HUES48 (cell line): ENCODE results near the gene SGPP2.
A peak's percentile ranks its signal among the peaks of the same experiment; 100 is the strongest.

Experiments
- H3K27ac ChIP-seq: one replicate; pipeline ENCODE4 v1.7.0; 2013; ENCODE audit warnings: low read depth, low read length, inconsistent platforms
- H3K27me3 ChIP-seq: 2 replicates; pipeline ENCODE4 v1.6.1; 2013; ENCODE audit warnings: mild to moderate bottlenecking, low read length; ENCODE audit not compliant: control insufficient read depth, insufficient read depth
- H3K36me3 ChIP-seq: 2 replicates; pipeline ENCODE4 v1.6.1; 2013; ENCODE audit warnings: low read length; ENCODE audit not compliant: control insufficient read depth, insufficient read depth
- H3K4me1 ChIP-seq: 2 replicates; pipeline ENCODE4 v1.6.1; 2013; ENCODE audit warnings: mild to moderate bottlenecking, low read length; ENCODE audit not compliant: control insufficient read depth, insufficient read depth
- H3K4me3 ChIP-seq: 2 replicates; pipeline ENCODE4 v1.5.1; 2013; ENCODE audit warnings: mild to moderate bottlenecking, low read depth, low read length
- H3K9ac ChIP-seq: 2 replicates; pipeline ENCODE4 v1.6.1; 2013; ENCODE audit warnings: mild to moderate bottlenecking, low read depth, low read length, moderate library complexity
- H3K9me3 ChIP-seq: 2 replicates; pipeline ENCODE4 v1.6.1; 2013; ENCODE audit warnings: low read length; ENCODE audit not compliant: control insufficient read depth, insufficient read depth

The SGPP2 gene, protein sequence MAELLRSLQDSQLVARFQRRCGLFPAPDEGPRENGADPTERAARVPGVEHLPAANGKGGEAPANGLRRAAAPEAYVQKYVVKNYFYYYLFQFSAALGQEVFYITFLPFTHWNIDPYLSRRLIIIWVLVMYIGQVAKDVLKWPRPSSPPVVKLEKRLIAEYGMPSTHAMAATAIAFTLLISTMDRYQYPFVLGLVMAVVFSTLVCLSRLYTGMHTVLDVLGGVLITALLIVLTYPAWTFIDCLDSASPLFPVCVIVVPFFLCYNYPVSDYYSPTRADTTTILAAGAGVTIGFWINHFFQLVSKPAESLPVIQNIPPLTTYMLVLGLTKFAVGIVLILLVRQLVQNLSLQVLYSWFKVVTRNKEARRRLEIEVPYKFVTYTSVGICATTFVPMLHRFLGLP

DNA sequence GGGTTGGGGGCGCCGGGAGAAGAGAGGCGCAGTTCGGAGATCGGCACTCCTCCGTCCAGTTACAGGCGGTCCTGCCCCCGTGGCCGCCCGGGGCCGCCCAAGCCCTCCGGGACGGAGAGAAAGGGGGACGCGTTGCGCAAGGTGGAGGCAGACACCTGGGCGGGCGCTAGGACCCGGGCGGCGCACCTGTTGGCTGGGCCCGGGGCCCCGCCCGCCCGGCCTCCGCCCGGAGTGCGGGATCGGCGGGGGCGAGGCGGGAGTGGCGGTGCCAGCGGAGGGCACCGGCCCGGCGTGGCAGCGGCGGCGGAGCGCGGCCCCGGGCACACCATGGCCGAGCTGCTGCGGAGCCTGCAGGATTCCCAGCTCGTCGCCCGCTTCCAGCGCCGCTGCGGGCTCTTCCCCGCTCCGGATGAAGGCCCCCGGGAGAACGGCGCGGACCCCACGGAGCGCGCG is at the start of gene SGPP2:
TSS of gene SGPP2 (plus strand) at position 268 of the 453 bp plus-strand sequence. CDS start at position 328, 60 bp downstream.
- Histone ChIP-seq H3K27ac (no peak within 1 kb of the TSS), H3K9ac (no peak within 1 kb of the TSS), H3K36me3 (no peaks in the 10 kb centered on the region), H3K4me3 (peak within 1 kb of the TSS; percentile 61), H3K27me3 (peaks cover 89% of the 10 kb centered on the region), H3K9me3 (no peaks in the 10 kb centered on the region), H3K4me1 (peaks cover 10% of the 10 kb centered on the region; the same call in 1 of the 2 replicates)

DNA sequence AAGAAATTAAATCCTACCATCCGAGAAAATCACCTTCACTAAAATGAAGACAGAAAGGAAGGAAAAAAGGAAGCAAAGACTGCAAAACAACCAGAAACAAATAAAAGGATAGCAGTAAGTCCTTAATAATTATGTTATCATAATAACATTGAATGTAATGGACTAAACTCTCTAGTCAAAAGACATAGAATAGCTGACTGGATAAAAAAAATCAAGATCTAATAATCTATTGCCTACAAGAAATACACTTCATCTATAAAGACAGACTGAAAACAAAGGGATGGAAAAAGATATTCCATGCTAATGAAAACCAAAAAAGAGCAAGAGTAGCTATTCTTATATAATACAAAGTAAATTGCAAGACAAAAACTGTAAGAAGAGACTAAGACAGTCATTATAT is 48.5 kb upstream of the SGPP2 start:
- H3K27ac ChIP-seq, result no peak overlapping the region
- no peak overlapping the region for H3K4me3 ChIP-seq
- no peaks in the 10 kb centered on the region for H3K4me1 ChIP-seq
- H3K9me3 ChIP-seq, result no peaks in the 10 kb centered on the region
- H3K36me3 ChIP-seq, result no peaks in the 10 kb centered on the region
- no peaks in the 10 kb centered on the region for H3K27me3 ChIP-seq
- no peak overlapping the region for H3K9ac ChIP-seq

DNA sequence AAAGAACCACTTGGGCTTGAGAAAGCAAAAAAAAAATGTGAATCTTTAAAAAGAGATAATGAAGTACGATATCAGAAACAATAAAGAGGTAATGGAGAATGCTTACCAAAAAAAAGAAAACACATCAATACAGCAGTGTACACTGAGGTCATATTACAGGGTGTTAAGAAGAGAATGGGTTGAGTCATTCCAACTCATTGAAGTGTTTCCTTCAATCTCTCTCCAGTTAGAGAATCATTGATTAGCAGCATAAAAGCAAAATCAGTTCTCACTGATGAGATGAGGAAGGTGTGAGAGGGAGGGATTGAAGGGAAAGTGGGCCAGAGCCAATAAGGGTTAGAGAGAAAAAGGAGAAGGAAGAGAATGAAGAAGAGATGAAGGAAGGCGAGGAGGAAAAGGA is 43.9 kb upstream of the SGPP2 start:
- no peak overlapping the region for H3K4me3 ChIP-seq
- H3K9ac ChIP-seq, result no peak overlapping the region
- no peak overlapping the region for H3K27ac ChIP-seq
- H3K4me1 ChIP-seq, result peaks cover 4% of the 10 kb centered on the region; the same call in 1 of the 2 replicates
- H3K36me3 ChIP-seq, result no peaks in the 10 kb centered on the region
- H3K27me3 ChIP-seq, result no peaks in the 10 kb centered on the region
- H3K9me3 ChIP-seq, result no peaks in the 10 kb centered on the region

DNA sequence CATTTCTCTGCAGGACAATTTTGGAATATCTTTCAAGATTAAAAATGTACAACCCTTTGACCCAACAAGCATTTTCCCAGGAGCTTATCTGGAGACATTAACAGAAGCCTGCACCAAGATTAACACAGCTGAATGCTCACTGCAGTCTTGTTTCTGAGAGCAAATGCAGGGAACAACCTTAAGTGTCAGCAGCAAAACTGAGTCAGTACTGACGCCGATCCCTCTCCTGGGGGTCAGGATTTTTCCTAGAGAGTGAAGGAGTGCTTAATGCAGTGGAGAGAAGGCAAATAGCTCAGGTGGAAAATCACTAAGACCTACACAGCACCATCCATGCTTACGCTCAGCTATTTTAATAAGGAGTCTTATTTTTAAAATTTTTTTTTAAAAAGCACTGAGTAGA is 42.8 kb upstream of the SGPP2 start:
- Histone ChIP-seq H3K27ac (no peak overlapping the region), H3K27me3 (no peaks in the 10 kb centered on the region), H3K9me3 (no peaks in the 10 kb centered on the region), H3K4me3 (no peak overlapping the region), H3K4me1 (peaks cover 4% of the 10 kb centered on the region; the same call in 1 of the 2 replicates), H3K36me3 (no peaks in the 10 kb centered on the region), H3K9ac (no peak overlapping the region)

DNA sequence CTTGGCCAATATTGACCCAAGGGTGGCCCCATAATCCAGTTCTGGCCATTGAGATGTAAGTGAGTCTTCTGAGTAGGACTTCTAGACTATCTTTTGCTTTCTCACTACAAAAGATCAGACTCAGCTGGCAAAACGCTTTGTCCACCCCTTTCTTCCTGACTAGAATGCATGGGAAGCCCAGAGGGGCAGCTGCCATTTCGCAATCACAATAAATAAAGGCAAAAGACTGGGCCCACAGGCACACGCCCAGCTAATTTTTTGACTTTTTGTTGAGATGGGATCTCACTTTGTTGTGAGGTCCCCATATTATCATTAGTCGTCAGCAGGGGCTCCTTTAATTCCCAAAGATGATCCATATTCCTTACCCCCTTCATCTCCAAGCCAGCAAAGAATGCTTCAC is 41.1 kb upstream of the SGPP2 start:
- no peak overlapping the region for H3K27ac ChIP-seq
- H3K4me3 ChIP-seq, result no peak overlapping the region
- H3K27me3 ChIP-seq, result no peaks in the 10 kb centered on the region
- no peaks in the 10 kb centered on the region for H3K9me3 ChIP-seq
- H3K4me1 ChIP-seq, result peaks cover 4% of the 10 kb centered on the region; the same call in 1 of the 2 replicates
- H3K9ac ChIP-seq, result no peak overlapping the region
- H3K36me3 ChIP-seq, result no peaks in the 10 kb centered on the region

DNA sequence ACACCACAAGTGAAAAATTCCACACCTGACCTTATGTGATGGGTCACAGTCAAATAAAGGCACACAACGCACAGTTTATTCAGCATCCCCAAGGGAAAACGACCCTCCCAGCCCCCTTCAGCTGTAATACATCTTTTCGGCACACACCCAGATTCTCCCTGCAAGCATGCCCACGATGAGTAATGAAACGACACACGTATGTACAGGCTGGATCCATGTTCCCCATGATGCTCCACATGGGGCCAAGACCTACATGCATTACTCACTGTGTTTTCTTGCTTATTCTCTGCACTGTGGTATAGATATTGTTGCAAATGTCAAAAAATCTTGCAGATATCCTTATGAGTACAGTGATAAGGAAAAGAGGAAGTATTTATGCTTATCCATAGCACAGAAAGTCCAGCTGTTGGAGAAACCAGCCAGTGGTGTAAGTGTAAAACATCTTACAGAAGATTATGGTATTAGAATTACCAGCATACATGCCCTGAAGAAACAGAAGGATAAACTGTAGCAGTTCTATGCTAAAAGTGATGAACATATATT is 32.5 kb upstream of the SGPP2 start:
- no peaks in the 10 kb centered on the region for H3K27me3 ChIP-seq
- H3K4me3 ChIP-seq, result no peak overlapping the region
- H3K4me1 ChIP-seq, result peaks cover 20% of the 10 kb centered on the region
- H3K27ac ChIP-seq, result no peak overlapping the region
- no peaks in the 10 kb centered on the region for H3K36me3 ChIP-seq
- H3K9ac ChIP-seq, result no peak overlapping the region
- H3K9me3 ChIP-seq, result no peaks in the 10 kb centered on the region

DNA sequence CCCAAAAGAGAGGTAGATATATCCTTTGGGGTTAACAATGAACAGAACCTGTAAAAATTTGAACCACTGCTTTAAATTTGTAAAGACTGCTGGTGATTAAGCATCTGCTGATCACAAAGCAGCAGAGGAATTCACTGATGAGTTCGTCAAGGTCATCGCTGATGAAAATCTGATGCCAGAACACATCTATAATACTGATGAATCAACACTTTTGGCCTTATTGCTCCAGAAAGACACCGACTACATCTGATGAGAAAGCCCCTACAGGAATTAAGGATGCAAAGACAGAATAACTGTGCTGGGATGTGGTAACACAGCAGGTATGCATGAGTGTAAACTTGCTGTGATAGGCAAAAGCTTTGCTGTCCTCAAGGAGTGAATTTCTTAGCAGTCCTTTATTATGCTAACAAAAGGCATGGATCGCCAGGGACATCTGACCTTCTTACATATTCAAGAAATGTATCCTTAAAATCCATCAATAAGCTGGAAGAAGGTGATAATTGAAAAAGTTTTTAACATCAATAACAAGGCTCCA is 30.5 kb upstream of the SGPP2 start:
- peaks cover 20% of the 10 kb centered on the region for H3K4me1 ChIP-seq
- H3K9me3 ChIP-seq, result no peaks in the 10 kb centered on the region

DNA sequence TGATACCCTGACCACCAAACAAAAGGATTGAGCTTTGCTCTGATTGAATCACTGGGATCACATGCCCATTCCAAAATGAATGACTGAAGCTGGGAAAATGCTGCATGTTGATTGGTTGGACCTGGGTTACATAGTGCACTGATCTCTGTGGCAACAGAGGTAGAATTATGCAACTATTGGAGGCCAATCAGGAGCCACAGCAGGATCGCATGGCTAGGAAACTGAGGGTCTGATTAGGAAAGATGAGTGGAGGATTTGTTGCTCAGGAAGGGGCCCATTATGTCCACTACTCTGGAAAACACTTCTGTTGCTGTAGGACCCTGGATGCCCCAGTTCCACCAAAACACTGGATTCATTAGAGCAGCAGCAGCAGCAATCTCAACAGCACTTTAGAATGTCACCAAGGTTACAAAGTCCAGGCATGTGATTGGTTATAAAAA is 25.9 kb upstream of the SGPP2 start:
- H3K4me3 ChIP-seq, result no peak overlapping the region
- no peak overlapping the region for H3K27ac ChIP-seq
- H3K9me3 ChIP-seq, result no peaks in the 10 kb centered on the region

More for the DNA sequence above, 30.5 kb upstream of the SGPP2 start:
- H3K27ac ChIP-seq, result peak overlapping the region; percentile 50
- no peaks in the 10 kb centered on the region for H3K27me3 ChIP-seq
- H3K36me3 ChIP-seq, result no peaks in the 10 kb centered on the region
- H3K9ac ChIP-seq, result no peak overlapping the region
- H3K4me3 ChIP-seq, result no peak overlapping the region

DNA sequence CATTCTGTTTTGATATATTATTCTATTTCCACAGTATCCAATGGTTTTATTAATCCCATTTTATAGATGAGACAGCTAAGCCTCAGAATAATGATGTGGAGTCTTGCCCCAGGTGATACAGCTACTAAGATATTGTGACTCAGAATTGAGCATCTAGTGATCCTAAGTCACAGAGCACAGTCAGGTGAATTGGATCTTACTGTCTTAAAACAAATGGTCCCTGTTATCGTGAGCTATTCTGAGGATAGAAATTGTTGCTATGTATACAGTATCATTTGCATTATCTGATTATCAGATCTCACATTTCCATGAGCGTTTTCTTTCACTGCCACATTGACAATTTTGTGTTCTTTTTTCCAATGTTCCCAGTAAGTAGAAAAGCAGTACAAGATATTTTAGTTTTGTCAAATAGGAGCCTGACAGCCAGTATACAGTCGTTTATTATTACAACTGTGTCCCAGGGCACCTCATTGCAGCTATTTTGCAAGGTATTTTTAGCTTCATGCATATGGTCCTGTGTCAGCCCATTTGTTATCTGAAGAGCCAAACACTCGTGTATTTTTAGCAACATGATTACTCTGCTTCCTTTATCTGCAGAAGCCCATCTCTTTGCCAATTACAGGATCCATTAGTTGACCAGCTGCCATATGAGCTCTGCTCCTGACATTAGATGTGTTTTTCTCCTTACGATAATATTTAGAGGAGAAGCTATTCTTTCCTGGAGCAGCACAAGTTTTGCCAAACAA is 25.1 kb upstream of the SGPP2 start:
- Histone ChIP-seq H3K27ac (no peak overlapping the region), H3K36me3 (no peaks in the 10 kb centered on the region), H3K4me3 (no peak overlapping the region), H3K9me3 (no peaks in the 10 kb centered on the region), H3K4me1 (peaks cover 4% of the 10 kb centered on the region), H3K9ac (no peak overlapping the region), H3K27me3 (no peaks in the 10 kb centered on the region)

More for the DNA sequence above, 25.9 kb upstream of the SGPP2 start:
- Histone ChIP-seq H3K9ac (no peak overlapping the region), H3K27me3 (no peaks in the 10 kb centered on the region), H3K4me1 (peaks cover 10% of the 10 kb centered on the region), H3K36me3 (no peaks in the 10 kb centered on the region)

DNA sequence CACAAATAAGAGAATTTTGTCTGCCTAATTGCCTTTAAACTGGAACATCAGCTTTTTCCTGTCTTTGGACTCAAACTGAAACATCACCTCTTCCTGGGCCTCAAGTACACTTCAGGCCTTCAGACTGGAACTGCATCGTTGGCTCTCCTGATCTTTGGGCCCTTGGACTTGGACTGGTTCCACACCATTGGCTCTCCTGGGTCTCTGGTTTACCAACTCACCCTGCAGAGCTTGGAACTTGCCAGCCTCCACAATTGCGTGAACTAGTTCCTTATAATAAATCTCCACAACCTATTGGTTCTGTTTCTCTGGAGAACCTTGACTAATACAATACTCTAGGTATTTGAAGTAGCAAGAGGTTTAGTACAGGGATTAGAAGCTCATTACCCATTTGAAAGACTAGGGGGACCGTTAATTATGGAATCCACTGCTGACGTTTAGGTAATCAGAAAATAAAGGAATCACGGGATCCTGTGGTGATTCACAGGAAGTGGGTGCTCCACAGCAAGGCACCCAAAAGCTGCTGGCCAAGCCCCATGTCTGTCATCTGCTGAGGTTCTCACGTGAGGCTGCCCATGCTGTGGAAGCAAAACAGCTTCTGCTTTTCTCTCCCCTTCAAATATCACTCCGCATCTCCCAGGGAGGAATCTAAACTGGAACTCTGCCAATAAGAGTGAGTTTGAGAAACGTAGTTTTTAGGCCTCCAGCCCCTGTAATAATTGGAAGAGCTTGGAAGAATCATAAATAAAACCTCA is 20.0 kb upstream of the SGPP2 start:
- no peaks in the 10 kb centered on the region for H3K27me3 ChIP-seq
- H3K4me3 ChIP-seq, result no peak overlapping the region
- no peak overlapping the region for H3K27ac ChIP-seq
- H3K9ac ChIP-seq, result no peak overlapping the region
- no peaks in the 10 kb centered on the region for H3K36me3 ChIP-seq
- H3K4me1 ChIP-seq, result no peaks in the 10 kb centered on the region
- H3K9me3 ChIP-seq, result no peaks in the 10 kb centered on the region
